Breast epithelium (tissue), 4 donors: ENCODE results near the gene ALPK1. TPM values are rescaled to one million over a fixed set of nuclear protein-coding genes. Genes with fewer than 3 reads are reported as not detected.
"Not testable (repeated sequence)": the region's sequence is repeated elsewhere in the genome, so short reads cannot be mapped to it uniquely, and the experiment has no call there.

Source experiments
- DNase-seq, 2 donors: peaks; one replicate each; pipeline ENCODE4 v3.0.0-alpha.2; 2019; ENCODE audit warnings: low spot score in 2 of 2
- H3K27ac ChIP-seq, 2 donors: fragments of 200-600 bp; sonication (generic) in 1 of 2; one replicate each; pipeline ENCODE4 v1.5.1; 2016 to 2019; ENCODE audit warnings: mild to moderate bottlenecking in 1 of 2
- H3K27me3 ChIP-seq, 2 donors: fragments of 200-600 bp; sonication (generic) in 1 of 2; one replicate each; pipeline versions ENCODE4 v1.5.1 to v1.6.0; 2017 to 2019; ENCODE audit warnings: control low read depth in 1 of 2, mild to moderate bottlenecking in 1 of 2
- H3K36me3 ChIP-seq: fragments of 200-600 bp; one replicate; pipeline ENCODE4 v1.5.1; 2019
- H3K4me1 ChIP-seq, 2 donors: fragments of 200-600 bp; sonication (generic); one replicate each; pipeline ENCODE4 v1.5.1; 2016 to 2019; ENCODE audit warnings: control low read depth in 1 of 2
- H3K4me3 ChIP-seq, 3 donors: fragments of 200-600 bp; sonication (generic); 1 replicate in 2 of 3; 2 replicates in 1 of 3; pipeline ENCODE4 v1.5.1; 2016 to 2019; ENCODE audit warnings: mild to moderate bottlenecking in 3 of 3, moderate library complexity in 2 of 3
- H3K9me3 ChIP-seq, 2 donors: fragments of 200-600 bp; sonication (generic) in 1 of 2; one replicate each; pipeline ENCODE4 v1.5.1; 2016 to 2019; ENCODE audit warnings: control low read depth in 1 of 2
- POLR2A ChIP-seq: fragments of 450-650 bp; IDR thresholded peaks from one replicate; pipeline ENCODE4 v1.6.1; 2016; ENCODE audit warnings: antibody characterized with exemption, mild to moderate bottlenecking, moderate library complexity
- POLR2AphosphoS5 ChIP-seq, 3 donors: sonication (generic); formaldehyde crosslinking; IDR thresholded peaks; one replicate each; pipeline ENCODE4 v1.6.1; 2017; ENCODE audit warnings: antibody characterized with exemption in 3 of 3
- intact Hi-C: fragments of 100-400 bp; cut with DNase I; formaldehyde crosslinking; loops from one replicate; pipeline ENCODE4 v1.15.1; 2023; ENCODE audit warnings: low total_unique reads
- total RNA-seq, 3 donors: library from RNA; depleted of rRNA; stranded (reverse); fragments of >200 nt; gene quantifications; one replicate each; pipeline ENCODE4 v1.1.0, GENCODE V29; 2016
- TF ChIP-seq, protein P1 (sequence below), 3 donors: fragments of 450-650 bp; IDR thresholded peaks; one replicate each; pipeline ENCODE4 v1.5.1; 2016 to 2017; ENCODE audit warnings: antibody characterized with exemption in 3 of 3, mild to moderate bottlenecking in 3 of 3, moderate library complexity in 3 of 3

Gene ALPK1
- total RNA-seq, 3 donors from 2014 or later = 20.5 to 59.3 (median 53.3) TPM

DNA sequence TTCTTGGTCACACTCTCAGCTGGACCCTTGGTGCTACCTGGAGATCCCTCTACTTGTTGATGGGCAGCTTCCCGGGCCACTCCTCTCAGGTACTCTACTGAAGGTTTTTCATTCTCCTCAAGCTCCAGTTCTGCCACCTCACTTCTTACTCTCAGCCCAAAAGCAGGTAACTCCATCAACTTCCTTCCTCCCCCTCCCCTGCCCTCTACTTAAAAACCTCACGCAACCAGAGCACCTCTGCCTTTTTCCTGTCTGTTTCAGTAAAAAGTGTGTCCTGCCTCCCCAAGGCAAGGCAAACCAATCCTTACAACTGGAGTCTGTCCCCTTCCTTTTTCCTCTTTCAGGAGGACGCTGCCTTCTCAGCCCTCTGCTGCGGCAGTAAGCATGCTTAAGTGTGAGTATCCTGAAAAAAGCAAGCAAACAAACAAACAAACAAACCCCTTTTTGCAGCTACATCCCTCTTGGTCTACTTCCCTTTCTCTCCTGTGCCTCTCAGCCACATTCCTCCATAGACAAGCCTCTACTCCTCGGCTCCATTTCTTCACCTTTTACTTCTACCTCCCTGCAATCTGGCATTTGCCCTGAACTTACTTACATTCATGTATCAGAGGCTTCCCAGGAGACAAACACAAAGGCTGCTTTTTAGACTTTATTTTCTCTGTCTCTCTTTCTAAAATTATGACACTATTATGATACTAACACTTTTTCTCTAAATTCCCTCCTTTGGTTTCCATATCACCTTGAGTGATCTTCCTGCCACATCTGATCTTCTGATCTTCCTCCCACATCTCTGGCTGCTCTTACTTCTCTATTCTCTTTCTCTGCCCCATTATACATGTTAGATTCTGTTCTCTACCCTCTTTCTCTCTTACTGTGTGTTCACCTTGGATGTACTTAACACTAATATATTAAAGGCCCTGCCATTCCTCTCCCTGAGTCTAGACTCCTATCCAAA lies 5.4 kb downstream of the ALPK1 start:
- no peaks in the 10 kb centered on the region for H3K9me3 ChIP-seq
- no peak overlapping the region for H3K4me3 ChIP-seq
- TF ChIP-seq, protein P1, sequence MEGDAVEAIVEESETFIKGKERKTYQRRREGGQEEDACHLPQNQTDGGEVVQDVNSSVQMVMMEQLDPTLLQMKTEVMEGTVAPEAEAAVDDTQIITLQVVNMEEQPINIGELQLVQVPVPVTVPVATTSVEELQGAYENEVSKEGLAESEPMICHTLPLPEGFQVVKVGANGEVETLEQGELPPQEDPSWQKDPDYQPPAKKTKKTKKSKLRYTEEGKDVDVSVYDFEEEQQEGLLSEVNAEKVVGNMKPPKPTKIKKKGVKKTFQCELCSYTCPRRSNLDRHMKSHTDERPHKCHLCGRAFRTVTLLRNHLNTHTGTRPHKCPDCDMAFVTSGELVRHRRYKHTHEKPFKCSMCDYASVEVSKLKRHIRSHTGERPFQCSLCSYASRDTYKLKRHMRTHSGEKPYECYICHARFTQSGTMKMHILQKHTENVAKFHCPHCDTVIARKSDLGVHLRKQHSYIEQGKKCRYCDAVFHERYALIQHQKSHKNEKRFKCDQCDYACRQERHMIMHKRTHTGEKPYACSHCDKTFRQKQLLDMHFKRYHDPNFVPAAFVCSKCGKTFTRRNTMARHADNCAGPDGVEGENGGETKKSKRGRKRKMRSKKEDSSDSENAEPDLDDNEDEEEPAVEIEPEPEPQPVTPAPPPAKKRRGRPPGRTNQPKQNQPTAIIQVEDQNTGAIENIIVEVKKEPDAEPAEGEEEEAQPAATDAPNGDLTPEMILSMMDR (IDR thresholded peaks at IDR 0.05) = no peak
- TF ChIP-seq POLR2A (no peak), POLR2AphosphoS5 (IDR thresholded peaks at IDR 0.05) (no peak)
- no peak overlapping the region for H3K27ac ChIP-seq
- intact Hi-C loops = no loop called here
- no peaks in the 10 kb centered on the region for H3K4me1 ChIP-seq
- H3K27me3 ChIP-seq = no peaks in the 10 kb centered on the region
- no peak for DNase-seq
- H3K36me3 ChIP-seq = no peaks in the 10 kb centered on the region

DNA sequence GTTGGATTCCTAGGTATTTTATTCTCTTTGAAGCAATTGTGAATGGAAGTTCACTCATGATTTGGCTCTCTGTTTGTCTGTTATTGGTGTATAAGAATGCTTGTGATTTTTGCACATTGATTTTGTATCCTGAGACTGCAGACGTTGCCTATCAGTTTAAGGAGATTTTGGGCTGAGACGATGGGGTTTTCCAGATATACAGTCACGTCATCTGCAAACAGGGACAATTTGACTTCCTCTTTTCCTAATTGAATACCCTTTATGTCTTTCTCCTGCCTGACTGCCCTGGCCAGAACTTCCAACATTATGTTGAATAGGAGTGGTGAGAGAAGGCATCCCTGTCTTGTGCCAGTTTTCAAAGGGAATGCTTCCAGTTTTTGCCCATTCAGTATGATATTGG lies 8.3 kb downstream of the ALPK1 start:
- H3K36me3 ChIP-seq, H3K9me3 ChIP-seq, H3K4me3 ChIP-seq, DNase-seq, H3K4me1 ChIP-seq, H3K27ac ChIP-seq, H3K27me3 ChIP-seq, intact Hi-C loops: not testable (repeated sequence)

DNA sequence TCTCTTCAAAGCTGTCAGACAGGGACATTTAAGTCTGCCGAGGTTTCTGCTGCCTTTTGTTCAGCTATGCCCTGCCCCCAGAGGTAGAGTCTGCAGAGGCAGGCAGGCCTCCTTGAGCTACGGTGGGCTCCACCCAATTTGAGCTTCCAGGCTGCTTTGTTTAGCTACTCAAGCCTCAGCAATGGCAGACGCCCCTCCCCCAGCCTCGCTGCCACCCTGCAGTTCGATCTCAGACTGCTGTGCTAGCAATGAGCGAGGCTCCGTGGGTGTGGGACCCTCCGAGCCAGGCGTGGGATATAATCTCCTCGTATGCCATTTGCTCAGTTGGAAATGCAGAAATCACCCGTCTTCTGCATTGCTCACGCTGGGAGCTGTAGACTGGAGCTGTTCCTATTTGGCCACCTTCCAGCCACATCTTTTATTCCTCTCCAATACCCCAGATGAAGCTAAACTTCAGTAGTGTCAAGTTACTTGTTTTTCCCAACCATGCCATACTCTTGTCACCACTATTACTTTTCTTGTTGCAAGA lies 12.2 kb downstream of the ALPK1 start:
- DNase-seq, H3K27me3 ChIP-seq, H3K27ac ChIP-seq, H3K36me3 ChIP-seq, H3K4me1 ChIP-seq, H3K9me3 ChIP-seq, intact Hi-C loops: not testable (repeated sequence)
- H3K4me3 ChIP-seq = peak overlapping the region in 2 of 3 donors; percentile 27 to 28

DNA sequence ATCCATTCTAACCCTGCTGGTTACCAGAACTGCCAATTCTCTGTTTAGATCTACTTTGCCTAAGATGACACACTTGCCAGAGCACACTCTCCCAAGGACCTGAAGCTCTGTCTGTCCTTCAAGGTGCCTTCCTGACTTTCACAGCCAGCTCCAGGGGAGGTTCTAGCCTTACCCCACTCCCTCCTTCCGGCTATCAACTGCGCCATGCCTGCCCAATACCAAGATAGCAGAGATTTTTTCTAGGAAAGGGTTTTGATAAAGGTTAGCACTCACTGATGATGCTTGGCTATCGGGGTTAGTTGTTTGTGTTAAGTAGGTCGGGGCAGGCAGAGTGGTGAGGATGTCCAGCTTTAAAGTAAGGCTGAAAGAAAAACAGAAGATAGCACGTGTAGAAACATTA lies 14.3 kb downstream of the ALPK1 start:
- intact Hi-C loops = no loop called here
- no peaks in the 10 kb centered on the region for H3K36me3 ChIP-seq
- H3K27ac ChIP-seq = no peak overlapping the region
- TF ChIP-seq, protein P1 (IDR thresholded peaks at IDR 0.05) = no peak
- TF ChIP-seq POLR2A (no peak), POLR2AphosphoS5 (IDR thresholded peaks at IDR 0.05) (no peak)
- H3K9me3 ChIP-seq = no peaks in the 10 kb centered on the region
- H3K4me1 ChIP-seq = no peaks in the 10 kb centered on the region
- H3K27me3 ChIP-seq = no peaks in the 10 kb centered on the region
- DNase-seq = no peak
- H3K4me3 ChIP-seq = no peak overlapping the region

DNA sequence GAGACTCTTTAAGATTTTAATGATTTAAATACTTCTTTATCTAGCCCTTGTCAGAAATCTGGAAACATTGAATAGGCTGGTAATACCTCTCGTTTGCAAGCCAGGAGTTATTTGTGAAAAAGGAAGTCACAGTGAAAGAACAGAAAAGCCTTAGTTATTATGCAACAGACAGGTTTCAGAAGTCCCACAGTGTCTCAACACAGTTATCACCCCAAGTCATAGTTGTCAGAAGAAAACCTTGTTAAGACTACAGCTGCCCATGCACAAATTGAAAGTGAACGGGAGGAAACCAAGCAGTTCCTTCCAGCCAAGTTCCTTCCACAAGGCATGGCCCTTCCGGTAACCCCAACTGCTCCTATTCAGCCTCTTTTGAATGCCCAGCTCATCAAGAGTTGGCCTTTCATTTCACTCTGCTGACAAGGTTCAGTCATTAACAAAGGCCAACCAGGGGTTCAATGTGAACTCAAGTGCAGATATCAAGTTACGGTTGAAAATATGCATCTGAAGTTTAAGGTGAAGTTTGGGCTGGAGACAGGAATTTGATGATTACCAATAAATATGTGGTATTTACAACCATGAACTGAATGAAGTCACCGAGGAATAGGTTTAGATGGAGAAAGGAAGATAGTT lies 15.6 kb downstream of the ALPK1 start:
- no peak overlapping the region for H3K4me3 ChIP-seq
- intact Hi-C loops = no loop called here
- H3K27me3 ChIP-seq = no peaks in the 10 kb centered on the region
- no peaks in the 10 kb centered on the region for H3K9me3 ChIP-seq
- no peak overlapping the region for H3K27ac ChIP-seq
- no peak for DNase-seq
- no peaks in the 10 kb centered on the region for H3K36me3 ChIP-seq
- no peak for TF ChIP-seq POLR2AphosphoS5 (IDR thresholded peaks at IDR 0.05)
- TF ChIP-seq, protein P1 (IDR thresholded peaks at IDR 0.05) = no peak
- no peak for TF ChIP-seq POLR2A
- no peaks in the 10 kb centered on the region for H3K4me1 ChIP-seq

DNA sequence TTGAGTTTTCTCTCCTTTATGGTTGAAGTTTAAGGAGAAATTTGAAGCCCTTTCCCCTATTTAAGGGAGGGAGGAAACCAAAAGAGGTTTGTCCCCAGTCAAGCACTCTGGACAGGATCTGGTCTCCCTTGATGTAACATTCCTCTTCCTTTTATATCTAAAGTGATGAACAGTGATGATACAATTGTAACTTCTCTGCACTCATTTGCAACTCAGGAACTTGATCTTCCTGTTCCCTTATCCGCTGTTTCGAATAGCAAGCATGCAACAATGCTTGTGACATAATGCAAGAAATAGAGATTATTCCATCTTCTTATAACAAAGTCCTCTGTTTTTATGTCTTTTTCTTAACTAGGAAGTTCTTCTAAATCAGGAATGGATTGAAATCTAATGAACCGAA lies 18.3 kb downstream of the ALPK1 start:
- TF ChIP-seq POLR2AphosphoS5 (IDR thresholded peaks at IDR 0.05) = no peak
- TF ChIP-seq, protein P1 (IDR thresholded peaks at IDR 0.05) = no peak
- TF ChIP-seq POLR2A = no peak
- Histone ChIP-seq H3K4me3 (no peak overlapping the region), H3K27ac (no peak overlapping the region), H3K27me3 (no peaks in the 10 kb centered on the region), H3K4me1 (no peaks in the 10 kb centered on the region), H3K9me3 (no peaks in the 10 kb centered on the region), H3K36me3 (no peaks in the 10 kb centered on the region)
- intact Hi-C loops = no loop called here
- no peak for DNase-seq
